GM21447 (cell line): ENCODE measurements around the gene PRPF6.

Experiments
- ATAC-seq: cut with Tn5 transposase; IDR thresholded peaks from one replicate; pipeline ENCODE4 v1.9.1; 2021; ENCODE audit not compliant: unreplicated experiment

Gene PRPF6

DNA sequence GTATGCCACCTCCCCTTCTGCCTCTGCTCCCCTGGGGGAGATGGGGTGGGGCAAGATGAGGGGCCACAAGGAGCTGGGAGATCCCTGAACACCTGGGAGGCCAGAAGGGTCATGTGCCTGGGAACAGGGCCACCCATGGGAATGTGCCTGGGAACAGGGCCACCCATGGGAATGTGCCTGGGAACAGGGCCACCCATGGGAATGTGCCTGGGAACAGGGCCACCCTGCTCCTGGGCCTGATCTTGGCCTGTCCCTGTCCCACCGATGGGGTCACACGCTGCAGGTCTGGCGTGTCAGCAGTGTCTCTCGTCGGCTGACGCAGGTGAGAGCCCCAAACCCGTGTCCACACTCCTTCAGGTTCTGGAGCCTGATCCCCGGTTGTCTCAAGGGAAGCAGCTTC, 94.0 kb downstream of the PRPF6 start:
- no peak for ATAC-seq

DNA sequence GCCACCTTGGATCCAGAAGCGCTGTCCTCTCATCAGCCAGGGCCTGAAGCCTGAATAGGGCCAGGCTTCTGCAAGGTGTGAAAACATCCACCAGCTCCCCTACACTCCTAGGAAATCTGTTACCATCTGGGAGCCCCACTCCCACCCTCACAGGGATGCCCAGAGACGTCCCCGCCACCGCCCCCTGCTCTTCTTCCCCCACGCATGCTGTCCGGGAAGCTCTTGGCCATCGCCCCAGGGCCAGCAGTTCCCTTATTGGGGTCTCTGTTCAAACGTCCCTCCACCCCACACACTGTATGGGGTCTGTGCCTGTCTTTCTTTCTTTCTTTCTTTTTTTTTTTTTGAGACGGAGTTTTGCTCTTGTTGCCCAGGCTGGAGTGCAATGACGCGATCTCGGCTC, 94.6 kb downstream of the PRPF6 start:
- ATAC-seq = no peak

DNA sequence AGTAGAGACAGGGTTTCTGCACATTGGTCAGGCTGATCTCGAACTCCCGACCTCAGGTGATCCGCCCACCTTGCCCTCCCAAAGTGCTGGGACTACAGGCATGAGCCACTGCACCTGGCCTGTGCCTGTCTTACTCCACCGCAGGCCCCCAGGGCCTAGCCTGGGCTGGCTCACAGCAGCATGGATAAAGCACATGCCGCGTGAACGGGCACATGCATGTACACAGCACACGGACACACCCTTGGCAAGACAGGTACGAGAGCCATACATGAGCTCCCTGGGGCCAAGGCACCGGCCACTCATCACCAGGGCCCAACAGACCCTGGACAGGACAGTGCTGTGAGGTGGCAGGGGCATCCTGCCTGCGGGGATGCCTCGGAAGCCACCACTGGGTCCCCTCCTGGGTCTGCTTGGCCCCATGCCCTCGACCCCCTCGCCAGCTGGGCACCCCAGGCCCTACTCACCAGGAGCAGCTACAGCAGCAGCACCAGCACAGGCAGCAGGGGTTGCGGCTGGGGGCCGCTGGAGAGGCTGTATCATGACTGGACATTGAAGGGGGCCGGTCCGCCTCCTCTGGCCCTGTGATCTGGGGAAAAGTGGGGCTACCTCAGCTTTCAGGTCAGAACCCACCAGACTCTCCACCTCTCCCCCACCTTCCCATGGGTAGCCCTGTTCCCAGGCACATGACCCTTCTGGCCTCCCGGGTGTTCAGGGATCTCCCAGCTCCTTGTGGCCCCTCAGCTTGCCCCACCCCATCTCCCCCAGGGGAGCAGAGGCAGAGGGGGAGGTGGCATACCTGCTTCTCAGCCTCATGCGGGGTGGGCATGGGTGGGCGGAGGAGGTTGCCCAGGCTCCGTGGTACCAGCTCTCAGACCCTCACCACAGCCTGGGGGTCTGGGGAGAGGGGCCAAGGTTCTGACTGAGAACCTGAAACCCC, 95.4 kb downstream of the PRPF6 start:
- no peak for ATAC-seq

DNA sequence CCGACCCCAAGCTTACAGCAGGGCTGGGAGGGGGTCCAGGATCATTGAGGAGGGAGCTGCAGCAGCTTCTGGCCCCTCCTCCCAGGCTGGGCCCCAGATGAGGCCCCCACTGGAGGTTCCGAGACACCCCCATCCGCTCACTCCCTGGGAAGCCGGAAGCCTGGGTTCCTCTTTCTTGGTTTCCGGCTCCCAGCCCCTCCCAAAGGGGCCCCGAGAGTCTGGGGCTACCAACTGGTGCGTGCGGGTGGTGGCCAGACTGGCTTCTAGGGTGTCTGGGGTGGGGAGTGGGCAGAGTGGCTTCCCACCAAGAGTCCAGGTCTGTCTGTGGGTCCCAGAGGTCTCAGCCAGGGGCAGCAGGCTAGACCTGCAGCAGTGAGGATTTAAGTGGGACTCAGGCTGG, 96.2 kb downstream of the PRPF6 start:
- no peak for ATAC-seq

GRCh38 chr20:64077541-64077875, 96.6 kb downstream of the PRPF6 start:
- no peak for ATAC-seq

GRCh38 chr20:64077876-64078551, 97.1 kb downstream of the PRPF6 start:
- ATAC-seq = peak; percentile 36

- no peak for ATAC-seq
Observed at GRCh38 chr20:64078934-64079272, 98.0 kb downstream of the PRPF6 start.

DNA sequence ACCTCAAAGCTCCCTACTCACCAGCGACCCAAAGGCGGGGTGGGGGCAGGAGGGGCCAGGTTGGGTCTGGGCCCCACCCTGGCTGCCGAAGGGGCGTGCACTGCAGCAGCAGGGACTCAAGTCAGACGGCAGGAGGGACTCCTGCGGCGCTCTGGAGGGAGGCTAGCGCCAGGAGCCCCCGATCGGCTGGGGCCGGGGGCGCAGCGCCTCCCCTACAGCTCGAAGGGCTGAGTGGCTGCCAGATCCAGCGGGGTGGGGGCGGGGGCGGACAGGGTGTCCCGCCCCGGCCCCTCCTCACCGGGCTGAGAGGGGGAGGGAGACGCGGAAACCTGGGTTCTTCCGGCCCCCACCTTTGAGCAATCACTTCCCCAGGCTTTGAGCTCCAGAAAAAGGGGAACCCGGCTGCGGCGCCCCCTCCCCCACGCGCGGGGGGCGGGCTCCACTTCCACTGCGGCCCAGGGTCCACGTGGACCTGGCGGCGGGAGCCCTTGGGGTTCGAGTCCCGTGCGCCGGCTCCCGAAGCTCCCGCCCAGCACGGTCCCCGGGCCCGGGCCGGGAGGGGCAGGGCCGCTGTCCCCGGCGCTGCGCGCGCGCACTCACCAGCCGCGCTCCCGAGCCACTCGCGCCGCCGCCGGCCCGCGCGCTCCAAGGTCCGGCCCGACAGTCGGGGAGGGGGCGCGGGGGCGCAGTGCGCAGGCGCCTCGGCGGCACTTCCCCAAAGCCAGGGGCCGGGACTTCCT, 98.5 kb downstream of the PRPF6 start, which contains the start of gene RGS19:
Gene RGS19, minus strand, starts transcription at position 246 of the 740 bp plus-strand sequence. CDS start 2,632 bp downstream, outside the sequence.
- no peak for ATAC-seq

DNA sequence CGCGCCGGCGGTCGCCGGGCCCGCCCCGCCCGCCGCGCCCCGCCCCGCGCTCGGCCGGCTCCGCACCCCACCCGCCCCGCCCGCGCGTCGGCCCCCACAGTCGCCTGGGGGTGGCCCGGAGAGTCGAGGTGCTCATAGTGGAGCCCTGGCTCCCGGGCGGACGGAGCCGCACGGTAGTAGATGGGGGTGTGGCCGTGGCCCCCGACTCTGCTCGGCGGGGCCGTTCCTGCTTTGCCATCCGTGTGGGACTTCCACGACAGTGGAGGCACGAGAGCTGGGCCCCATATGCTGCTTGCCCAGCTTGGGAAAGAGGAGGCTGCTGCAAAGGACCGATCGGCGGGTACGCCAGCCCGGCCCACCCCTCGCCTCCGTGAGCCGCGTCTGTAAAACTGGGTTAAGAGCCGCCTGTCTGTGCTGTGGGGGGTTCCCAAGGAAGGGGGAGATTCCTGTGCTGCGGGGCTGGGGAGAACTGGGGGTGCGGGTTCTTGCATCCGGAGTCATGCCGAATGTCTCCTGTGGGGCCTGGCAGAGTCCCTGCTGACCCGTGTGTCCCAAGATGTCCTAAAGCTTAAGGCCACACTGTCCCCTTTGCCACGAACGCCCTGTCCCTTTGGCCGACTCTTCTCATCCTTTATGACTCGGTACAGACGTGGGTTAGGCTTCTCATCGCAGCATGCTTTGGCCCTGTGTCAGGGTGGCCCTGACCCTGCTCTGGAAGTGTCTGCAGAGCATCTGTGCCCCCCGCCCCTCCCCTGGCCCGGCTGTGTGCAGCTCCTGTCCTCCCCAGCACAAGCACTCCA, 99.3 kb downstream of the PRPF6 start, which contains the start of gene OPRL1:
Gene OPRL1, plus strand, starts transcription at position 70 of the 800 bp plus-strand sequence. CDS start 12,639 bp downstream, outside the sequence.
- no peak for ATAC-seq

- ATAC-seq = no peak
Observed at GRCh38 chr20:64080813-64081623, 100.1 kb downstream of the PRPF6 start.

DNA sequence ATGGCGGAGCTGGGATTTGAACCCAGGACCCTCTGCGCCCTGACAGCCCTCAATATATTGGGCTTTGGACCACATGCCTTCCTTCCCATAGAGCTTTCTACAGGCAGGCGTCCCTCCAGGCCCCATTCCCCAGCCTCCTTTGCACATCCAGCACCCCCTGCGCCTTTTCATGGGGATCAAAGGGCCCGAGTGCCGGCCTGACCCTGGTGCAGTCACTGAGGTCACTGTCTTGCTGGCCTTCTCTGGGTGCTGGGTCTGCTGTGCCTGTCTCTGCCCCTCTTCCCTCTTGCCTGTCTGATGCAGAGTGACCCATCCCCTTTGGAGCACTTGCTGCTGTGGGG, 100.7 kb downstream of the PRPF6 start:
- no peak for ATAC-seq

DNA sequence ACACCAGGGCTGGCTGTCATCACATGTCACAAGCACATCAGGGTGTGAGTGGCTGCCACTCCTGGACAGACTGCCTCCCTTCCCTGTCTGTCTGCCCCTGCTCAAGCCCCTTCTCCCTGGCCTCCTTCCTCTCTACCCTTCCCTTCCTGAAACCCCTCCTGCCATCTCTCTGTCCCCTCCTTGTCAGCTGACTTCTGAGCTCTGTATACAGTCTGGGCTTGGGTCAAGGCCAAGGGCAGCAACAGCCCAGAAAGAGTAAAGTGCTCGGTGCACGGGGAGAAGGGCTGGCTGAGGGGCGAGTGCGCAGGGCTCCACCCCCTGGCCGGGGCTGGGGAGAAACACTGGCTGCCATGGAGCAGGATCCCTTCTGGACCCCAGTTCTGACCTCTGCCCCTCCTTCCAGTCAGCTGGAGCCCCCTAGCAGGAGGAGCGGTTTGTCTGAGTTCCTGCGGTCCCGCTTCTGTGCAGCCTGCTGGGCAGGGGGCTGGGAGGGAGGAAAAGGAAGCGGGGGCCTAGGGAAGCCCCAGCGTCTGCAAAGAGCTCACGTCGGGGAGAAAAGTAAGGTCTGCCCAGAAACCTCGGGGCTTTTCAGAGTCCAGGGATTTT, 101.3 kb downstream of the PRPF6 start:
- ATAC-seq = no peak
